ENCODE measurements around the gene SH2D4B. TPM values are rescaled to one million over a fixed set of nuclear protein-coding genes. Genes with fewer than 3 reads are reported as not detected.

Gene SH2D4B
- total RNA-seq, 2 donors from 2014 or later: 0.92 TPM; not detected in 1

GRCh38 chr10:80504897-80505465 lies 32.7 kb upstream of the SH2D4B start:
- Histone ChIP-seq H3K4me1 (ENCODE audit: control insufficient read depth in 1 of 2, low read depth in 2 of 2) (peaks cover 27 to 40% of the 10 kb centered on the region in 2 donors), H3K36me3 (peaks cover 7% of the 10 kb centered on the region), H3K4me3 (no peak overlapping the region), H3K27me3 (replicated peaks; ENCODE audit: insufficient read depth) (no peaks in the 10 kb centered on the region), H3K27ac (peak overlapping the region in 1 of 2 donors; percentile 52), H3K9me3 (no peaks in the 10 kb centered on the region)
- ATAC-seq (ENCODE audit: insufficient number of reproducible peaks, low FRiP score, low read depth): no peak
- DNase-seq (ENCODE audit: low spot score): no peak
- no peak for TF ChIP-seq CTCF (IDR thresholded peaks at IDR 0.05)

GRCh38 chr10:80506189-80506575 lies 31.5 kb upstream of the SH2D4B start:
- Histone ChIP-seq H3K9me3 (no peaks in the 10 kb centered on the region), H3K27me3 (replicated peaks; ENCODE audit: insufficient read depth) (no peaks in the 10 kb centered on the region), H3K36me3 (peaks cover 7% of the 10 kb centered on the region), H3K4me1 (ENCODE audit: control insufficient read depth in 1 of 2, low read depth in 2 of 2) (peaks cover 24 to 31% of the 10 kb centered on the region in 2 donors), H3K4me3 (no peak overlapping the region), H3K27ac (no peak overlapping the region)
- DNase-seq (ENCODE audit: low spot score) (no peak), ATAC-seq (ENCODE audit: insufficient number of reproducible peaks, low FRiP score, low read depth) (no peak)
- TF ChIP-seq CTCF (IDR thresholded peaks at IDR 0.05): no peak

GRCh38 chr10:80506836-80507487 lies 30.7 kb upstream of the SH2D4B start:
- no peak for TF ChIP-seq CTCF (IDR thresholded peaks at IDR 0.05)
- DNase-seq (ENCODE audit: low spot score) (no peak), ATAC-seq (ENCODE audit: insufficient number of reproducible peaks, low FRiP score, low read depth) (no peak)
- no peak overlapping the region for H3K4me3 ChIP-seq
- peaks cover 10% of the 10 kb centered on the region for H3K36me3 ChIP-seq
- H3K27me3 ChIP-seq (replicated peaks; ENCODE audit: insufficient read depth): no peaks in the 10 kb centered on the region
- H3K9me3 ChIP-seq: no peaks in the 10 kb centered on the region
- no peak overlapping the region for H3K27ac ChIP-seq
- peaks cover 16 to 23% of the 10 kb centered on the region in 2 donors for H3K4me1 ChIP-seq (ENCODE audit: control insufficient read depth in 1 of 2, low read depth in 2 of 2)

- H3K27ac ChIP-seq: no peak overlapping the region
- peaks cover 27% of the 10 kb centered on the region for H3K36me3 ChIP-seq
- no peaks in the 10 kb centered on the region for H3K27me3 ChIP-seq (replicated peaks; ENCODE audit: insufficient read depth)
- H3K9me3 ChIP-seq: no peaks in the 10 kb centered on the region
- DNase-seq (ENCODE audit: low spot score) (no peak), ATAC-seq (ENCODE audit: insufficient number of reproducible peaks, low FRiP score, low read depth) (no peak)
- H3K4me1 ChIP-seq (ENCODE audit: control insufficient read depth in 1 of 2, low read depth in 2 of 2): peaks cover 9 to 16% of the 10 kb centered on the region in 2 donors
- no peak overlapping the region for H3K4me3 ChIP-seq
- TF ChIP-seq CTCF (IDR thresholded peaks at IDR 0.05): no peak
Measured at GRCh38 chr10:80509108-80509402, 28.6 kb upstream of the SH2D4B start.

GRCh38 chr10:80509403-80510161 lies 28.1 kb upstream of the SH2D4B start:
- H3K4me1 ChIP-seq (ENCODE audit: control insufficient read depth in 1 of 2, low read depth in 2 of 2): peaks cover 8 to 15% of the 10 kb centered on the region in 2 donors
- ATAC-seq (ENCODE audit: insufficient number of reproducible peaks, low FRiP score, low read depth) (no peak), DNase-seq (ENCODE audit: low spot score) (no peak)
- peaks cover 27% of the 10 kb centered on the region for H3K36me3 ChIP-seq
- no peak overlapping the region for H3K27ac ChIP-seq
- TF ChIP-seq CTCF (IDR thresholded peaks at IDR 0.05): no peak
- no peaks in the 10 kb centered on the region for H3K9me3 ChIP-seq
- H3K27me3 ChIP-seq (replicated peaks; ENCODE audit: insufficient read depth): no peaks in the 10 kb centered on the region
- no peak overlapping the region for H3K4me3 ChIP-seq
